ENCODE results near the gene GPAT2. TPM values are rescaled to one million over a fixed set of nuclear protein-coding genes. Genes with fewer than 3 reads are reported as not detected.
A peak's percentile ranks its signal among the peaks of the same experiment; 100 is the strongest.
"Not testable (repeated sequence)": the region's sequence is repeated elsewhere in the genome, so short reads cannot be mapped to it uniquely, and the experiment has no call there.

GPAT2 gene, protein sequence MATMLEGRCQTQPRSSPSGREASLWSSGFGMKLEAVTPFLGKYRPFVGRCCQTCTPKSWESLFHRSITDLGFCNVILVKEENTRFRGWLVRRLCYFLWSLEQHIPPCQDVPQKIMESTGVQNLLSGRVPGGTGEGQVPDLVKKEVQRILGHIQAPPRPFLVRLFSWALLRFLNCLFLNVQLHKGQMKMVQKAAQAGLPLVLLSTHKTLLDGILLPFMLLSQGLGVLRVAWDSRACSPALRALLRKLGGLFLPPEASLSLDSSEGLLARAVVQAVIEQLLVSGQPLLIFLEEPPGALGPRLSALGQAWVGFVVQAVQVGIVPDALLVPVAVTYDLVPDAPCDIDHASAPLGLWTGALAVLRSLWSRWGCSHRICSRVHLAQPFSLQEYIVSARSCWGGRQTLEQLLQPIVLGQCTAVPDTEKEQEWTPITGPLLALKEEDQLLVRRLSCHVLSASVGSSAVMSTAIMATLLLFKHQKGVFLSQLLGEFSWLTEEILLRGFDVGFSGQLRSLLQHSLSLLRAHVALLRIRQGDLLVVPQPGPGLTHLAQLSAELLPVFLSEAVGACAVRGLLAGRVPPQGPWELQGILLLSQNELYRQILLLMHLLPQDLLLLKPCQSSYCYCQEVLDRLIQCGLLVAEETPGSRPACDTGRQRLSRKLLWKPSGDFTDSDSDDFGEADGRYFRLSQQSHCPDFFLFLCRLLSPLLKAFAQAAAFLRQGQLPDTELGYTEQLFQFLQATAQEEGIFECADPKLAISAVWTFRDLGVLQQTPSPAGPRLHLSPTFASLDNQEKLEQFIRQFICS
- total RNA-seq = 1 to 10 TPM; 1.8 to 3.9 TPM

DNA sequence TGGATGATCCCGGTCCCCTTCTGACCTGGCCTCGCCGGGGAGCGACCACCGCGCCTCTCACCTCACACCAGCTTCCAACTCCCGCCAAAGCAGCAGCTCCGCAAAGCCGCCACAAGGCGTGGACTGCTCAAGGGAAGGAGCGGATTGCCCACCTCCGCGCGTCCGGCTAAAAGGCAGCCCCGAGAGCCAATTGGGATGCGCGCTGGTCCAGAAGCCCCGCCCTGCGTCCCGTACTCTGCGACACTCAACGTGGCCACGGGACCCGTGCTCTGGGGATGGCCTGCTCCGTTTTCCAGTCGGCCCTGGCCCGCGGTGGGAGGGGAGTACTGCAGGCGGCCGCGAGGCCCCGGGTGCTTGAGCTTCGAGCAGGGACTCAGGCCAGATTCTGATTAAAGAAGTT, at the start of gene GPAT2:
GPAT2 (minus strand) TSS at position 125 of the 400 bp plus-strand sequence. CDS start 2,557 bp downstream, outside the sequence.
- H3K36me3 ChIP-seq; H3K4me1 ChIP-seq; H3K27me3 ChIP-seq; H3K27ac ChIP-seq; DNase-seq (ENCODE audit: low spot score); H3K4me3 ChIP-seq; H3K9me3 ChIP-seq: not testable (repeated sequence)

DNA sequence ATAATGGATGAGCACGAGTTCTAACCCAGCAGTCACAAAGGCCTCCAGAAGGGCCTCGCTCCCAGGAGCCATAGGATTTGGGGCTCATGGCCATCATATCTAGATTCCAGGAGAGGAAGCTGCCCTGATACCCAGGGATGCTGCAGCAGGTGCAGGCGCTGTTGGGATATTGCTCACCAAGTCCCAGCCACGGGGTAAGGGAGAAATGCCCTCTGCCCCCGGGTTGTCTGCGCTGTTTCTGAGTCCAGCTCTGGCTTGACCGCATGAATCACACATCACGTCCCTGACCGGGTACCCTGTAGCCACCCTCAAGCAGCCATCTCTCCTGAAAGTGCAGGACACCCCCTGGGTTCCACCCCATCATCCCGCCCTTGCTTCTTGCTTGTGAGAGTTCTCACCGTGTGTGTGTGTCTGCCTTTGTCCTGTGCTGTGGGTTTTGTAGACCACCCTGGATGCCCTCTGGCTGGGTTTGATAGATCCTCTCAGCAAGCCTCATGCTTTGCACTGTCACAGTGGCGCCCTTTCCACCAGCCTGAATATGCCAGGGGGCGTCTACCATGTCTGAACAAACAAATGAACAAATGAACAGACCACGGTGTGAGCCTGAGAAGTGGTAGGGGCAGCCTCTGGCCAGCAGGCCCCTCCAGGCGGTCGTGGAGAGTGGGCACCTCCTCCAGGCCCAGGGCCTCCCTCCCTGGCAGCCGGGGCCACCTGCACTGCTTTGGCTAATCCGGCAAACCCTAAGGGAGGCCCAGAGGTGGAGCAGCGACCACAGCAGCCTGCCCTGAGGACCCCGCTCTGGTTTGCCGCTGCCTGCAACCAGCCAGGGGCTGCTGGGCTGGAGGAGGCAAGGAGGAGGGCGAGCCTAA, 49.5 kb upstream of the GPAT2 start:
- Histone ChIP-seq H3K9me3 (no peaks in the 10 kb centered on the region), H3K4me3 (no peak overlapping the region), H3K27me3 (no peaks in the 10 kb centered on the region), H3K27ac (peak overlapping the region in 1 of 2 donors; percentile 23), H3K4me1 (peaks cover 0 to 28% of the 10 kb centered on the region in 2 donors), H3K36me3 (no peaks in the 10 kb centered on the region)
- TF ChIP-seq, protein P1, sequence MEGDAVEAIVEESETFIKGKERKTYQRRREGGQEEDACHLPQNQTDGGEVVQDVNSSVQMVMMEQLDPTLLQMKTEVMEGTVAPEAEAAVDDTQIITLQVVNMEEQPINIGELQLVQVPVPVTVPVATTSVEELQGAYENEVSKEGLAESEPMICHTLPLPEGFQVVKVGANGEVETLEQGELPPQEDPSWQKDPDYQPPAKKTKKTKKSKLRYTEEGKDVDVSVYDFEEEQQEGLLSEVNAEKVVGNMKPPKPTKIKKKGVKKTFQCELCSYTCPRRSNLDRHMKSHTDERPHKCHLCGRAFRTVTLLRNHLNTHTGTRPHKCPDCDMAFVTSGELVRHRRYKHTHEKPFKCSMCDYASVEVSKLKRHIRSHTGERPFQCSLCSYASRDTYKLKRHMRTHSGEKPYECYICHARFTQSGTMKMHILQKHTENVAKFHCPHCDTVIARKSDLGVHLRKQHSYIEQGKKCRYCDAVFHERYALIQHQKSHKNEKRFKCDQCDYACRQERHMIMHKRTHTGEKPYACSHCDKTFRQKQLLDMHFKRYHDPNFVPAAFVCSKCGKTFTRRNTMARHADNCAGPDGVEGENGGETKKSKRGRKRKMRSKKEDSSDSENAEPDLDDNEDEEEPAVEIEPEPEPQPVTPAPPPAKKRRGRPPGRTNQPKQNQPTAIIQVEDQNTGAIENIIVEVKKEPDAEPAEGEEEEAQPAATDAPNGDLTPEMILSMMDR (IDR thresholded peaks at IDR 0.05) = no peak
- peak; percentile 47 for DNase-seq (ENCODE audit: low spot score)

DNA sequence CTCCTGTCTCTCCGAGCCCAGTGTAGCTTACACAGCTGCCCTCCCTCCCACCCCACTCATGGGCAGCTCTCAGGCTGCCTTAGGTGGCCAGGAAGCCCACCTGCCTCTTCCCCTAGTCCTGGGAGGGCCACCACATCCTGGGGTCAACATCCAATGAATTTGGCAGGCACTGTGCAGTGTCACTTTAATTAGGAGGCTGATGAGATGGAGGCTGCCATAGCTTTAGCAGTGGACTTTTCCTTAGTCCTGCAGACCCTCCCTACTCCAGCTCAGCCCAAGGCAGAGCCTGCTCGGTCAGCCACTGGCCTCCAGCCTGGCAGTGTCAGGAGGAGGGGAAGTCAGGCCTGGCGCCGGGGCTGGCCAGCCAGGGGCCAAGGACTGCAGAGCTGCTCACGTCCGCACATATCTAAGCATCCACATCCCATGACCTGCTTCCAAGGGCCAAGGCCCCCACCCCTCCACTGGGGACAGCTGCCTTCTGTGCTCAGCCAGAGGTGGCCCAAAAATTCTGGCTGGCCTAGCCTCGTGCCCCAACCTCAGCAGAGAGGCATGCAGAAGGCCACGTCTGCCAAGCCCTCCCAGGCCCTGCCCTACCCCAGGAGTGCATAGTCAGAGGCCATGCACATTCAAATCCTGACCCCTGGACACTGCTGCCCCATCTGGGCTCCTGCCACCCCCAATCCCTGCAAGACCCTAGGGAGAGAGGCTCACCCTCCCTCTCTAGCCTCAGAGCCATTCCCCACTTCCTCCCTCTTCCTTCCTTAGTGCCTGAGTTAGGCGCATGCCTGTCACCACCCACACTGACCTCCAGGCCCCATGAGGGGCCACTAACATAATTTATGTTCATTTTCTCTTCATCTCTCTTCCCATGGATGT, 48.6 kb upstream of the GPAT2 start:
- Histone ChIP-seq H3K36me3 (no peaks in the 10 kb centered on the region), H3K4me3 (no peak overlapping the region), H3K9me3 (no peaks in the 10 kb centered on the region), H3K27me3 (no peaks in the 10 kb centered on the region), H3K4me1 (peaks cover 0 to 26% of the 10 kb centered on the region in 2 donors), H3K27ac (peak overlapping the region; percentile 36 to 51)
- peak; percentile 63 for DNase-seq (ENCODE audit: low spot score)
- TF ChIP-seq, protein P1 (IDR thresholded peaks at IDR 0.05) = no peak

DNA sequence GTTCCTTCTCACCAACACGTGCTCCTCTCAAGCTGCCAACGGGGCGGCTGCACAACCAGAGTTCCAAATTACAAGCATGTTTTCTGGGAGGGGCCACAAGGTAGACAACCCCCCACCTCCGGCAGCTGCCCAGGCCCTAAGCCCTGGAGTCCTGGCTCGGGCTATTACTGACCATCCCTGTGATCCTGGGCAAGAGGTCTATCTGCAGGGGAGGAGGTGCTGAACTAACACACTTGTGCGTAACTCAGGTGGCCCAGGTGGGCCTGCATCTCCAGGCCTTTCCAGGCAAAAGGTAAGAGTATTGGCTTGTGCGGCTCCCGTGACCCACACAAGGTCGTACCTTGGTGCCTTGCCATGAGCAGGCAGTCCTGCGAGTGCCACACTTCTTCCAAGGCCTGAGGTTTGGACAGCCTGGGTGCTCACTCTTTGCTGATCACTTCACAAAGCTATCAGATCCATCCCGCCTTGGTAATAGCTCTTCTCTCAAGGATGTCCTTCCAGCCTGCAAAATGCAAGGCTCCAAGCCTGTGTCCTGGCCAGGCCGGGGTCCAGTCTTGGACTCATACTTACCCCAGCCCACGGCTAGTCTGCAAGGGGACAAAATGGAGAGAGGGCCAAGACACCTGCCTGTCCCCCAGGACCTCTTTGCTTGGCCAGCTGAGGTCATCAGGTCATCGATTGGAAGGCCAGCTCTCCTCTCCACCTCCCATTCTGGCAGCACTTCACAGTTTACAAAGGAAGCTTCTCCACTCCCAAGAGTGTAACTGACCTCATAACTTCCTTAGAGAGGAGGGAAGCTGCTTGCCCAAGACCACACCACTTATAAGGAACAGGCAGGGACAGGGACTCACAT, 47.7 kb upstream of the GPAT2 start:
- no peaks in the 10 kb centered on the region for H3K27me3 ChIP-seq
- TF ChIP-seq, protein P1 (IDR thresholded peaks at IDR 0.05) = no peak
- peaks cover 0 to 26% of the 10 kb centered on the region in 2 donors for H3K4me1 ChIP-seq
- H3K4me3 ChIP-seq = no peak overlapping the region
- H3K27ac ChIP-seq = peak overlapping the region; percentile 36 to 51
- DNase-seq (ENCODE audit: low spot score) = peak; percentile 55
- no peaks in the 10 kb centered on the region for H3K9me3 ChIP-seq
- no peaks in the 10 kb centered on the region for H3K36me3 ChIP-seq

DNA sequence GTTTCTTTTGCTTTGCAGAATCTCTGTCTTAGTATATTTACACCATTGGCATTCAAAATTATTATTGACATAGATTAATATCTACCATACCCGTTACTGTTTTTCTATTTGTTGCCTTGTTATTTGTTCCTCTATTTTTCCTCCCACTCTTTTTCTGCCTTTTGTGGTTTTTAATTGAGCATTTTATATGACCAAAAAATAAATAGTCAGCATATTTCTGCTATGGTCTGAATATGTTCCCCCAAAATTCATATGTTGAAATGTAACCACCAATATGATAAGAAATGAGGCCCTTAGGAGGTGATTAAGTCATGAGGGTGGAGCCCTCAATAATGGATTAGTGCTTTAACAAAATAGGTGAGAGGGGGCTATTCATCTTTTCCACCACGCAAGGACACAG, 46.3 kb upstream of the GPAT2 start:
- TF ChIP-seq, protein P1 (IDR thresholded peaks at IDR 0.05) = no peak
- H3K4me1 ChIP-seq = peaks cover 0 to 26% of the 10 kb centered on the region in 2 donors
- no peak for DNase-seq (ENCODE audit: low spot score)
- H3K27ac ChIP-seq = no peak overlapping the region
- H3K36me3 ChIP-seq = no peaks in the 10 kb centered on the region
- no peak overlapping the region for H3K4me3 ChIP-seq
- H3K9me3 ChIP-seq = peaks cover 0 to 11% of the 10 kb centered on the region in 2 donors
- no peaks in the 10 kb centered on the region for H3K27me3 ChIP-seq
